Raji (cell line): ENCODE data around the gene MLX.

Source experiments
- POLR2A ChIP-seq: IDR thresholded peaks from 2 replicates; pipeline ENCODE4 v1.6.1; 2011; ENCODE audit warnings: low read depth, low read length, control low read depth; ENCODE audit not compliant: insufficient read depth

MLX gene

DNA sequence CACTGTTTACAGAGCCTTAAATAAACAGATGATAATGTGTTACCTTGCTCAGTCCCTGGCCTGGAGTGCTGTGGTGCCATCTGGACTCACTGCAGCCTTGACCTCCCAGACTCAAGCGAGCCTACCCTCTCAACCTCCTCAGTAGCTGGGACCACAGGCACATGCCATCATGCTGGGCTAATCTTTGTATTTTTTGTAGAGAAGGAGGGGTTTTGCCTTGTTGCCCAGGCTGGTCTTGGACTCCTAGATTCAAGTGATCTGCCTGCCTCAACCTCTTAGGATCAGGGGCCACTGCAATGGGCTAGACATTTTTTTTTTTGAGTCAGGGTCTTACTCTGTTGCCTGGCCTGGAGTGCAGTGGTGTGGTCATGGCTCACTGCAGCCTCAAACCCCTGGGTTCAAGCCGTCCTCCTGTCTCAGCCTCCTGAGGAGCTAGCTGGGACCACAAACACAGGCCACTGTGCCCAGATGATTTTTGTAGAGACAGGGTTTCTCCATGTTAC lies 35.9 kb upstream of the MLX start:
- no peak for TF ChIP-seq POLR2A

DNA sequence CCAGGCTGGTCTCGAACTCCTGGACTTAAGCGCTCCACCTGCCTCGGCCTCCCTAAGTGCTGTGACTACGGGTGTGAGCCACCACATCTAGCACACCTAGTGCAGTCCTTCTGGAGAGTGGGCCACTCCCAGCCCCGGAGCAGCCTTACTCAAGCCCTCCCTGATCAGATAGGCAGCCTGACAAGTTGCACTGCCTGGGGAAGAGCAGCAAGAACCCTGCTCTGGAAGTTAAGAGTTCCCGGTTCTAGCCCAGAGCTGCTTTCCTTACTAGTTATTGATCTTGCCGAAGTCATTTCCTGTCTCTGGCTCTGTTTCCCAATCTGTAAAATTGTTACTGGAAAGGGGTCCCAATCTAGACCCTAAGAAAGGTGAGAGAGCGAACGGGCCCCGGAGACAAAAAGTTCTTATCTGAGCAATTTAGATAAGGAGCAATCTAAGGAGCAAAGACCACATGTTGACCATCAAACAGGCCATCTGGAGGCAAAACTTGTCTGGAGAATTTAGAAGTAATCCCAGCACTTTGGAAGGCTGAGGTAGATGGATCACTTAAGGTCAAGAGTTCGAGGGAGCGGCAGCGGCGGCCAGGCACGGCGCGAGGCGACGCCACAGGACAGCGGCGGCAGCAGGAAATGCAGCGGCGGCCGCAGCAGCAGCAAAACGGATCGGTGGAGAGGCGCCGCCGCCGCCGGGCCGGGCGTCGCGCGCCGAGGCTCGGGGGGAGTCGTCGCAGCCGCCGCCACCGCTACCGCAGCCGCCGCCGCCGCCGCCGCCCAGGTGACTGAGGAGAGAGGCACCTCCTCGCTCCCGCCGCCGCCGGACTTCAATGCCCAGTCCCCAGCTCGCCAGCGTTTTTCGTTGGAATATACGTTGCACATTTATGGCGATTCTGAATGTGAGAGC lies 35.2 kb upstream of the MLX start:
- no peak for TF ChIP-seq POLR2A

DNA sequence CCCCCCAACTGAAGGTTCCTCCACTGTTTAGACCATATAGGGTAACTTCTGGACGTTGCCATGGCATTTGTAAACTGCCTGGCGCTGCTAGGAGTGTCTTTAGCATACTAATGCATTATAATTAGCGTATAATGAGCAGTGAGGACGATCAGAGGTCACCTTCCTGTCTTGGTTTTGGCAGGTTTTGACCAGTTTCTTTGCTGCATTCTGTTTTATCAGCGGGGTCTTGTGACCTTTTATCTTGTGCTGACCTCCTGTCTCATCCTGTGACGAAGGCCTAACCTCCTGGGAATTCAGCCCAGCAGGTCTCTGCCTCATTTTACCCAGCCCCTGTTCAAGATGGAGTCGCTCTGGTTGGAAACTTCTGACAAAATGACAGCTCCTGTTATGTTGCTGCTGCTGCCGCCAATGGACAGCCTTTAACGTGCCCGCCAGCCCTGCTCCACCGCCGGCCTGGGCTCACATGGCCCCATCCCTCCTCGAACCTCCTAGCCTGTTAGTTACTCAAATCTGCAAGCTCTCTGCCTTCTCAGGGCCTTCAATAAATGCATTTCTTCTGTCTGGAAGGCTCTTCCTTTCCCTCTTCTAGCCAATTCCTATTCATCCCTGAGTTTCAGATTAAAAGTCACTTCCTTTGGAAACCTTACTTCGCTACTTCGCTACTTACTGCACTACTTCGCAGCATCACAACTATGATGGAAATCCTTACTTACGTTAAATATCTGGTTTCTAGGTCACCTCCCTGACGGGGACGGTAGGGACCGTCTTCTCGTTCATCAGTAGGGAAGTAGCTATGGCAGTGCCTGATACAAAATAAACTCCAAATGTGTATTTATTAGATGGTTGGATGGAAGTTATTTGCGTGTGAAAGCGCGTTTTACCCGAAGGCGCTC lies 31.5 kb upstream of the MLX start:
- TF ChIP-seq POLR2A = no peak; the same call in 1 of the 2 replicates

DNA sequence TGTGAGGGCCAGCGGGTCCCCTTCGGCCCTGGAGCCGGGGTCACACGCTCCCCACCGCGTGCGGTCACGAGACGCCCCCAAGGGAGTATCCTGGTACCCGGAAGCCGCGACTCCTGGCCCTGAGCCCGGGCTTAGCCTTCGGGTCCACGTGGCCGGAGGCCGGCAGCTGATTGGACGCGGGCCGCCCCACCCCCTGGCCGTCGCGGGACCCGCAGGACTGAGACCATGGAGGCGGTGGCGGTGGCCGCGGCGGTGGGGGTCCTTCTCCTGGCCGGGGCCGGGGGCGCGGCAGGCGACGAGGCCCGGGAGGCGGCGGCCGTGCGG lies 30.9 kb upstream of the MLX start, which contains the start of gene NAGLU:
Gene NAGLU (plus strand): TSS at position 194 of the 324 bp plus-strand sequence. CDS start 32 bp downstream, at position 226.
- peak; percentile 62 for TF ChIP-seq POLR2A

DNA sequence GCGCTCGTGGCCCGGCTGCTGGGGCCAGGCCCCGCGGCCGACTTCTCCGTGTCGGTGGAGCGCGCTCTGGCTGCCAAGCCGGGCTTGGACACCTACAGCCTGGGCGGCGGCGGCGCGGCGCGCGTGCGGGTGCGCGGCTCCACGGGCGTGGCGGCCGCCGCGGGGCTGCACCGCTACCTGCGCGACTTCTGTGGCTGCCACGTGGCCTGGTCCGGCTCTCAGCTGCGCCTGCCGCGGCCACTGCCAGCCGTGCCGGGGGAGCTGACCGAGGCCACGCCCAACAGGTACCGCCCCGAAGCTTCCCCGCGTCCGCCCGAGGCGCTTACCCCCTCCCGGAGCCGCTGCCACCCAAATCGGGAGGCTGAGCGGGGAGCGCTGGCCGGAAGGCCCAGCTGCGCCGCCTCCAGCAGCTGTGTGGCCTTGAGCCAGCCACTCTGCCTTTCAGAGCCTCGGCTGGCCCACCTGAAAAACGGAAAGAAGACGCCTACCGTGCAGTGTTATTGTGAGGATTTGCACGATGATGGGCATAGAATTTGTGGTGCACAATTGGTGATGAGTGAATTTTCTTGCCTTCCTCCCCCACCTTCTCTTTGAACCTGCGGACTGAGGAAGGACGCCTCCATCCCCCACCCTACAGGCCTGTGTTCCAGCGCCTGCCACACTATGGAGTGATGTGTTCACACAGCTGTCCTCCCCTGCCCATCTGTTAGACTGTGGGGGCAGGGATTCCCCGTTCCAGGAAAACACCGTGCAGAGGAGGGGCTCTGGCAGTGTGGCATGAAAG lies 30.3 kb upstream of the MLX start:
- TF ChIP-seq POLR2A = peak; percentile 25; the same call in 1 of the 2 replicates

DNA sequence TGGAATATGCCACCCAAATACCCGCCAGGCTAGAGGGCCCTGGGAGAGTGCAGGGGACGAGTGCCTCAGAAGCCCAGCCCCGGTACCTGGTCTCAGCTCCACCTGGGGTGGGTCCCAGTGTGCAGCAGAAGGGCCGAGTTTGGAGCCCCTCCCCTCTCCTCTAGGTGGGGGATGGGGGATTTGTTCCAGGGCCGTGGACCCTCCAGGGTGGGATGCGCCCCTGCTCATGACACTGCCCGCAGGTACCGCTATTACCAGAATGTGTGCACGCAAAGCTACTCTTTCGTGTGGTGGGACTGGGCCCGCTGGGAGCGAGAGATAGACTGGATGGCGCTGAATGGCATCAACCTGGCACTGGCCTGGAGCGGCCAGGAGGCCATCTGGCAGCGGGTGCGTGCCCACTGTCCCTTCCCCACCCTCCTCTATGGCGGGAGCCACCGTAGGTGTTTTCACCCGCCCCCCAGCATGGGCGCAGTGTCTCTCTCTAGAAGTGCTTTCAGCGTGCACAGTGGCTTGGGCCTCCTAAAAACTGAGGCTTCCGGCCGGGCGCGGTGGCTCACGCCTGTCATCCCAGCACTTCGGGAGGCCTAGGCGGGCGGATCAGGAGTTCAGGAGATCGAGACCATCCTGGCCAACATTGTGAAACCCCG lies 29.6 kb upstream of the MLX start:
- no peak for TF ChIP-seq POLR2A

DNA sequence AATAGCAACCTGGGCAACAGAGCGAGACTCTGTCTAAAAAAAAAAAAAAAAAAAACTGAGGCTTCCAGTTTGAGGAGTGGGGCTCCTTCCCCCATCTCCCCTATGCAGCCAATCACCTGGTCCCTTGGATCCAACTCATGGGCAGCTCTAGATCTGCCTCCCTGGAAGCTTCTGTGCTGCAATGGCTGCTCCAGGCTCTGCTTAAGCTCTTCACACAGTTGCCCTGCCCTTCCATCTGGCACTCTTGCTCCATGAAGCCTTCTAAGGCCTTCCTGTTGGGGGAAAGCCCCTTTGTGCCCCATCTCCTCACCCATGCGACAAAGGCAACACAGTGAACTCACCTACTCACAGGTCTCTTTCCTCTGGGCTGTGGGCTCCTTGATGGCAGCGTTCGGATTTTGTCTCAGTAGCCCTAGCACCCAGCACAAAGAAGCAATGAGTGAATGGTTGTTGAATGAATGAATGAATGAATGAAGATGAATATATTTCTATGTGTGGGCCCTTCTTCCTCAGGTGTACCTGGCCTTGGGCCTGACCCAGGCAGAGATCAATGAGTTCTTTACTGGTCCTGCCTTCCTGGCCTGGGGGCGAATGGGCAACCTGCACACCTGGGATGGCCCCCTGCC lies 29.0 kb upstream of the MLX start:
- 0 out of 2 replicates have a peak, but pooled peaks have one; percentile 12 for TF ChIP-seq POLR2A

DNA sequence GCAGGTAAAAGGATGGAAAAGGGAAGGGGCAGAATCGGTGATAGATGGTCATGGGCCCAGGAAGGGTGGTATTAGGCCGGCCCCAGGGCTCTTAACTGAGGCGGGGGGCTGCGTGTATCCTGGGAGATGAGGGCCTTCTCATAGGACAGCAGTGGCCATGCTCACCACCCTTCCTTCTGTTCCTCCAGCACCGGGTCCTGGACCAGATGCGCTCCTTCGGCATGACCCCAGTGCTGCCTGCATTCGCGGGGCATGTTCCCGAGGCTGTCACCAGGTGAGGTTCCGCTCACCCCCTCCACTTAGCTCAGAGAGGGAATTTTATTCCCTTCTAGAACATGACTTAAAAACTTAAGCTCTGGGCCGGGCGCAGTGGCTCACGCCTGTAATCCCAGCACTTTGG lies 28.4 kb upstream of the MLX start:
- no peak for TF ChIP-seq POLR2A

DNA sequence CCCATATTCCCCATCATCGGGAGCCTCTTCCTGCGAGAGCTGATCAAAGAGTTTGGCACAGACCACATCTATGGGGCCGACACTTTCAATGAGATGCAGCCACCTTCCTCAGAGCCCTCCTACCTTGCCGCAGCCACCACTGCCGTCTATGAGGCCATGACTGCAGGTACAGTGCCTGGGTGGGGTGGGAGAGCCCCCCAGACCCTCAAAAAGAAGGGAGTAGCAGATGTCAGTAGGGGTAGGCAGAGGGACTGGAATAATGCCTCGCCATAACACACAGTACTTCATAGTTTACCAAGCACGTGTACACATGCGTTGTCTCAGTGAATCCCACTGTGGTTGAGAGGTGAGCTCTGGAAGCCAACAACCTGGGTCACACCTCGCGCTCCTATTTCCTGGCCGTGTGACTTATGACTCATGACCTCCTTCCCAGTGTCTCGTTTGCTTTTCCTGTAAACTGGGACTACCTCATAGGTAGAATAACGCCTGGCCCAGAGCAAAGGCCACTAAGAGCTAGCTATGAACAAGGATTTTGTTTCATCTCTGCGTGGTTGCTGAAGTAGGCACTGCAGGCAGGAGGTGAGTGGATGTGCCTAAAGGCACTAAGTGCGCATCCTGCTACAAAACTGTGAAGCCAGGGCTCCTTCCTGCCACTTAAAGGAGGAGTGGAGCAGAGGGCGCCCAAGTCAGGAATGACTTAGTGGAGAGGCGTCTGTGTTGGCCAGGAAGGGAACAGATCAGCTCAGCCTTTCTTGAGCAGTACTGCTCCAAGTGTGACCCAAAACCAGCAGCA lies 25.7 kb upstream of the MLX start:
- TF ChIP-seq POLR2A = no peak

DNA sequence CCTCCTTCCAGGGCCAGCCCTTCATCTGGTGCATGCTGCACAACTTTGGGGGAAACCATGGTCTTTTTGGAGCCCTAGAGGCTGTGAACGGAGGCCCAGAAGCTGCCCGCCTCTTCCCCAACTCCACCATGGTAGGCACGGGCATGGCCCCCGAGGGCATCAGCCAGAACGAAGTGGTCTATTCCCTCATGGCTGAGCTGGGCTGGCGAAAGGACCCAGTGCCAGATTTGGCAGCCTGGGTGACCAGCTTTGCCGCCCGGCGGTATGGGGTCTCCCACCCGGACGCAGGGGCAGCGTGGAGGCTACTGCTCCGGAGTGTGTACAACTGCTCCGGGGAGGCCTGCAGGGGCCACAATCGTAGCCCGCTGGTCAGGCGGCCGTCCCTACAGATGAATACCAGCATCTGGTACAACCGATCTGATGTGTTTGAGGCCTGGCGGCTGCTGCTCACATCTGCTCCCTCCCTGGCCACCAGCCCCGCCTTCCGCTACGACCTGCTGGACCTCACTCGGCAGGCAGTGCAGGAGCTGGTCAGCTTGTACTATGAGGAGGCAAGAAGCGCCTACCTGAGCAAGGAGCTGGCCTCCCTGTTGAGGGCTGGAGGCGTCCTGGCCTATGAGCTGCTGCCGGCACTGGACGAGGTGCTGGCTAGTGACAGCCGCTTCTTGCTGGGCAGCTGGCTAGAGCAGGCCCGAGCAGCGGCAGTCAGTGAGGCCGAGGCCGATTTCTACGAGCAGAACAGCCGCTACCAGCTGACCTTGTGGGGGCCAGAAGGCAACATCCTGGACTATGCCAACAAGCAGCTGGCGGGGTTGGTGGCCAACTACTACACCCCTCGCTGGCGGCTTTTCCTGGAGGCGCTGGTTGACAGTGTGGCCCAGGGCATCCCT lies 23.5 kb upstream of the MLX start:
- TF ChIP-seq POLR2A = no peak

DNA sequence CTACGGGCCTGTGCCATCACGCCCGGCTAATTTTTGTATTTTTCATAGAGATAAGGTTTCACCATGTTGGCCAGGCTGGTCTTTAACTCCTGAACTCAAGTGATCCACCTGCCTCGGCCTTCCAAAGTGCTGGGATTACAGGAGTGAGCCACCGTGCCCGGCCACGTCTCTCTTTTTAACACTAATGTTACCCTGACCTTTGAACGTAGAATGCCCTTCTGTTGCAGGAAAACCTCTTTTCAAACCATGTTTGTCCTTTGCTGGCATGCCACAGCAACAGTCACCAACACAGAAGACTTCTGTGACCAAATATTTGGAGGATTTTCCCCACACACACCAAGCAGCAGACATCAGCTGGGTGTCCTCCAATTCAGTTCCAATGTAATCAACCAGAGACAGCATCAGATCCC lies 22.0 kb upstream of the MLX start:
- TF ChIP-seq POLR2A = no peak

DNA sequence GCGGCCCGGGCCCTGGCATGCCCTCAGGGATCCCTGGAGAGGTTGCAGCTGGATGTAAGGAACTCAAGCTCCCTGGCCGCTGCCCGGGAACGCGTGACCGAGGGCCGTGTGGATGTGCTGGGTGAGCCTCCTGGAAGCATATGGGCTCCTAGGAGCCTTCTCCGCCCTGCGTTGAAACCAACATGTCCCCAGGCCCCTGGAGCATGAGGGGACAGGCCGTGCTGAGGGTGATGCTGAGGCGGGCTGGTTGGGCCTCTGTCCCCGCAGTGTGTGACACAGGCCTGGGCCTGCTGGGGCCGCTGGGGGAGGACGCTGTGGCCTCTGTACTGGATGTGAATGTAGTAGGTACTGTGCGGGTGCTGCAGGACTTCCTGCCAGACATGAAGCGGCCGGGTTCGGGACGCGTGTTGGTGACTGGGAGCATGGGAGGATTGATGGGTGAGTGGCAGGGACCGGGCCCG lies 19.9 kb upstream of the MLX start:
- TF ChIP-seq POLR2A = no peak
